GM12872 (cell line): ENCODE measurements around the gene CHRM3.

Experiments used
- CTCF ChIP-seq: IDR thresholded peaks from 3 replicates; pipeline ENCODE4 v1.5.1; 2011; ENCODE audit warnings: low read depth, mild to moderate bottlenecking, low read length, moderate library complexity; ENCODE audit not compliant: insufficient read depth

CHRM3 gene

GRCh38 chr1:239387304-239388158 is 1.2 kb downstream of the CHRM3 start:
- TF ChIP-seq CTCF = no peak

GRCh38 chr1:239388159-239388485 is 1.8 kb downstream of the CHRM3 start:
- TF ChIP-seq CTCF = no peak

GRCh38 chr1:239388578-239388977 is 2.2 kb downstream of the CHRM3 start:
- no peak for TF ChIP-seq CTCF

- TF ChIP-seq CTCF = no peak
Measured at GRCh38 chr1:239389703-239390102, 3.3 kb downstream of the CHRM3 start.

GRCh38 chr1:239392271-239392670 is 5.9 kb downstream of the CHRM3 start:
- no peak for TF ChIP-seq CTCF

- TF ChIP-seq CTCF = no peak
Measured at GRCh38 chr1:239394107-239394506, 7.7 kb downstream of the CHRM3 start.

- no peak for TF ChIP-seq CTCF
Measured at GRCh38 chr1:239413916-239414315, 27.5 kb downstream of the CHRM3 start.

- TF ChIP-seq CTCF = no peak
Measured at GRCh38 chr1:239417221-239417620, 30.9 kb downstream of the CHRM3 start.
